Activated CD4-positive, alpha-beta T cell treated with anti-CD3 and anti-CD28 coated beads, Interleukin-2, amount 10 ng/mL, durations not matched to agents 7 days and 5 days (primary cell): Measurements from ENCODE around the gene PHC1. TPM values are rescaled to one million over a fixed set of nuclear protein-coding genes. Genes with fewer than 3 reads are reported as not detected.

Source experiments
- CTCF ChIA-PET: fragments of 350-600 bp; sonication (Branson Sonifier 250); formaldehyde crosslinking; loops from one replicate; lab custom pipeline; 2021; ENCODE audit warnings: antibody characterized with exemption; lab: Charles Lee
- POLR2A ChIA-PET: fragments of 350-600 bp; sonication (Branson Sonifier 250); formaldehyde crosslinking; loops from one replicate; lab custom pipeline; 2021; ENCODE audit warnings: antibody characterized with exemption; lab: Charles Lee
- DNase-seq: peaks from one replicate; pipeline ENCODE4 v3.0.0-alpha.2; 2020
- H3K27ac Mint-ChIP-seq: one replicate; pipeline ENCODE4 v1.8.0; 2021; ENCODE audit warnings: mild to moderate bottlenecking, moderate library complexity, mixed read lengths
- H3K27me3 Mint-ChIP-seq: one replicate; pipeline ENCODE4 v1.8.0; 2021; ENCODE audit warnings: mixed read lengths
- H3K36me3 Mint-ChIP-seq: one replicate; pipeline ENCODE4 v1.8.0; 2021; ENCODE audit warnings: low read depth, mixed read lengths
- H3K4me1 Mint-ChIP-seq: one replicate; pipeline ENCODE4 v1.8.0; 2021; ENCODE audit warnings: mixed read lengths
- H3K4me3 Mint-ChIP-seq: one replicate; pipeline ENCODE4 v1.8.0; 2021; ENCODE audit warnings: mild to moderate bottlenecking, moderate library complexity, mixed read lengths
- H3K9me3 Mint-ChIP-seq: one replicate; pipeline ENCODE4 v1.8.0; 2021; ENCODE audit warnings: mixed read lengths
- total RNA-seq, 2 experiments: library from RNA; stranded (reverse); gene quantifications; one replicate each; pipeline ENCODE4 v1.2.3, GENCODE V29; 2021

Gene PHC1
- total RNA-seq, 2 experiments from 2014 or later = 25.0 TPM

- no peaks in the 10 kb centered on the region for H3K27me3 Mint-ChIP-seq
- H3K36me3 Mint-ChIP-seq = peaks cover 65% of the 10 kb centered on the region
- H3K4me1 Mint-ChIP-seq = peaks cover 35% of the 10 kb centered on the region
- peaks cover 22% of the 10 kb centered on the region for H3K9me3 Mint-ChIP-seq
- no peak overlapping the region for H3K27ac Mint-ChIP-seq
- no peak overlapping the region for H3K4me3 Mint-ChIP-seq
- ChIA-PET POLR2A (no interaction called here), CTCF (no interaction called here)
- DNase-seq = no peak
Measured at GRCh38 chr12:8957561-8957960, 43.3 kb downstream of the PHC1 start.

- ChIA-PET POLR2A (no interaction called here), CTCF (no interaction called here)
- DNase-seq = no peak
- Mint-ChIP-seq H3K4me3 (no peak overlapping the region), H3K4me1 (peaks cover 30% of the 10 kb centered on the region), H3K36me3 (peaks cover 64% of the 10 kb centered on the region), H3K27ac (no peak overlapping the region), H3K27me3 (no peaks in the 10 kb centered on the region), H3K9me3 (peaks cover 18% of the 10 kb centered on the region)
Measured at GRCh38 chr12:8958066-8958465, 43.8 kb downstream of the PHC1 start.

- no peak for DNase-seq
- Mint-ChIP-seq H3K9me3 (peaks cover 11% of the 10 kb centered on the region), H3K36me3 (peaks cover 57% of the 10 kb centered on the region), H3K27me3 (no peaks in the 10 kb centered on the region), H3K27ac (no peak overlapping the region), H3K4me1 (peaks cover 13% of the 10 kb centered on the region), H3K4me3 (no peak overlapping the region)
- POLR2A ChIA-PET = no interaction called here
- CTCF ChIA-PET = no interaction called here
Measured at GRCh38 chr12:8960176-8960575, 45.9 kb downstream of the PHC1 start.

- Mint-ChIP-seq H3K27ac (no peak overlapping the region), H3K9me3 (peaks cover 29% of the 10 kb centered on the region), H3K4me3 (no peak overlapping the region), H3K27me3 (no peaks in the 10 kb centered on the region), H3K36me3 (peaks cover 15% of the 10 kb centered on the region), H3K4me1 (no peaks in the 10 kb centered on the region)
- ChIA-PET POLR2A (no interaction called here), CTCF (no interaction called here)
- no peak for DNase-seq
Measured at GRCh38 chr12:8968761-8969160, 54.5 kb downstream of the PHC1 start.

GRCh38 chr12:8969861-8970411 is 55.6 kb downstream of the PHC1 start:
- Mint-ChIP-seq H3K27me3 (no peaks in the 10 kb centered on the region), H3K4me1 (no peaks in the 10 kb centered on the region), H3K36me3 (peaks cover 11% of the 10 kb centered on the region), H3K9me3 (peaks cover 26% of the 10 kb centered on the region), H3K4me3 (no peak overlapping the region), H3K27ac (no peak overlapping the region)
- no peak for DNase-seq
- ChIA-PET POLR2A (no interaction called here), CTCF (no interaction called here)

DNA sequence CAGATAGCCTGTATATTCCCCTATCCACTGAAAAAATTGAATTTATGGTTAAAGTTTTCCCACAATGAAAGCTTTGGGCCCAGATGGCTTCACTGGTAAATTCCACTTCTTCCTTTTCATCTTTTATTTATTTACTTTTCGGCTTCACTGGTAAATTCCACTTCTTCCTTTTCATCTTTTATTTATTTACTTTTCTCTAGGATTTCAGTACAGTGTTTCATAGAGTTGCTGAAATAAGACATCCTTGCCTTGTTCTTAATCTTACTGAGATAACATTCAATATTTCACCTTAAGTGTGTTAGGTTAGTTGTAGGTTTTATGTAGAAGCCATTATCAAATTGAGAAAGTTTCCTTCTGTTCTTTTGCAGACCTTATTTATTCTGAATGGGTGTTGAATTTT is 56.1 kb downstream of the PHC1 start:
- no peak overlapping the region for H3K27ac Mint-ChIP-seq
- ChIA-PET CTCF (no interaction called here), POLR2A (no interaction called here)
- H3K9me3 Mint-ChIP-seq = peaks cover 26% of the 10 kb centered on the region
- H3K36me3 Mint-ChIP-seq = peaks cover 8% of the 10 kb centered on the region
- no peaks in the 10 kb centered on the region for H3K27me3 Mint-ChIP-seq
- DNase-seq = no peak
- no peak overlapping the region for H3K4me3 Mint-ChIP-seq
- H3K4me1 Mint-ChIP-seq = no peaks in the 10 kb centered on the region

DNA sequence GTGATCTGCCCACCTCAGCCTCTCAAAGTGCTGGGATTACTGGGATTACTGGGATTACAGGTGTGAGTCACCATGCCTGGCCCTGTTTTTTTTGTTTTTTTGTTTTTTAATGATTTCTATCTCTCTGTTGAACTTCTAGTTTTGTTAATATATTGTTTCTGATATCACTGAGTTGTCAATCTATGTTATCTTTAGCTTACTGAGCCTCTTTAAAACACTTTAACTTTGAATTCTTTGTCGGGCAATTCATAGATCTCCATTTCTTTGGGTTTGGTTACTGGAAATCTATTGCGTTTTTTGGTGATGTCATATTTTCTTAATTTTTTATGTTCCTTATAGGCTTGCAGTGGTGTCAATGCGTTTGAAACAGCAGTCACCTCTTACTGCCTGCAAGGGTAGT is 65.8 kb downstream of the PHC1 start:
- Mint-ChIP-seq H3K27ac (no peak overlapping the region), H3K27me3 (no peaks in the 10 kb centered on the region), H3K4me3 (no peak overlapping the region), H3K36me3 (peaks cover 13% of the 10 kb centered on the region), H3K9me3 (peaks cover 19% of the 10 kb centered on the region), H3K4me1 (no peaks in the 10 kb centered on the region)
- ChIA-PET CTCF (no interaction called here), POLR2A (no interaction called here)
- DNase-seq = no peak

DNA sequence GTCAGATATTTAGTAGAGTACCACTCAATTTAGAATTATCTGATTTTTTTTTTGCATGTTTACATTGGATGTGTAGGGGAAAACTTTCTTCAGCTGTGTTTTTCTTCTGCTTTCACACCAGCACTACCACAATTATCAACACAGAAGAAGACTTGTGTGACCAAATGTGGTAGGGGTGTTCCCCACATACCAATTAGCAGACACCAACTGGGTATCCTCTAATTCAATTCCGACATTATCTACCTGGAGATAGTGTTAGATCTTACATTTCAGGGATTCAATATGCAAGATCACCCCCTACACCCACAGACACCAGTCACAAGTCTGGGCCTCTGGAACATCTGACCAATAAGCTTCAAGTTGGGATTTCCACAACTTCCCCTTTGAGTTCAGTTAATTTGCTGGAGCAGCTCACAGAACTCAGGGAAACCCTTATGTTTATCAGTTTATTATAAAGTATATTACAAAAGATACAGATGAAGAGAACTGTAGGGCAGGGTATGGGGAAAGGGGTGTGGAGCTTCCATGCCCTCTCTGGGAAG is 71.0 kb downstream of the PHC1 start:
- no peak for DNase-seq
- CTCF ChIA-PET = no interaction called here
- Mint-ChIP-seq H3K27ac (no peak overlapping the region), H3K4me1 (peaks cover 26% of the 10 kb centered on the region), H3K27me3 (no peaks in the 10 kb centered on the region), H3K4me3 (no peak overlapping the region), H3K9me3 (peaks cover 5% of the 10 kb centered on the region), H3K36me3 (peaks cover 12% of the 10 kb centered on the region)
- POLR2A ChIA-PET = no interaction called here

- Mint-ChIP-seq H3K27ac (peak overlapping the region; percentile 47), H3K36me3 (peaks cover 10% of the 10 kb centered on the region), H3K9me3 (peaks cover 2% of the 10 kb centered on the region), H3K27me3 (no peaks in the 10 kb centered on the region), H3K4me3 (no peak overlapping the region), H3K4me1 (peaks cover 31% of the 10 kb centered on the region)
- POLR2A ChIA-PET = no interaction called here
- DNase-seq = no peak
- CTCF ChIA-PET = no interaction called here
Measured at GRCh38 chr12:8987163-8987562, 72.9 kb downstream of the PHC1 start.

DNA sequence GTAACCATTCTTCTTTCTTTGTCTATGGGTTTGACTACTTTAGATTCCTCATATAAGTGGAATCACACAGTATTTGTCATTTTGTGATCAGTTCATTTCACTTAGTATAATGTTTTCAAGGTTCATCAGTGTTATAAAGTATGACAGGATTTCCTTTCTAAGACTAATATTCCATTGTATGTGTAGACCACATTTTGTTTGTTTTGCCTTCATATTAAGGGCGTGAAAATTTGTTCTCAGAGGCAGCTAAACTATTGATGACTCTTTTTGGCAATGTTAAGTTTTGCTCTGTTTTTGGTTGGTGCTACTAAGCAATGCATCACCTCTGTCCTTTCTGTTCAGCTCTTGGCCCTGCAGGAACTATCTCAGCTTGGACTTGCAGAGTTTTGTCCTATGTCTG is 73.4 kb downstream of the PHC1 start:
- H3K9me3 Mint-ChIP-seq = peaks cover 2% of the 10 kb centered on the region
- H3K27me3 Mint-ChIP-seq = no peaks in the 10 kb centered on the region
- peaks cover 10% of the 10 kb centered on the region for H3K36me3 Mint-ChIP-seq
- peak overlapping the region; percentile 47 for H3K27ac Mint-ChIP-seq
- no peak overlapping the region for H3K4me3 Mint-ChIP-seq
- no peak for DNase-seq
- ChIA-PET CTCF (no interaction called here), POLR2A (no interaction called here)
- H3K4me1 Mint-ChIP-seq = peaks cover 33% of the 10 kb centered on the region

DNA sequence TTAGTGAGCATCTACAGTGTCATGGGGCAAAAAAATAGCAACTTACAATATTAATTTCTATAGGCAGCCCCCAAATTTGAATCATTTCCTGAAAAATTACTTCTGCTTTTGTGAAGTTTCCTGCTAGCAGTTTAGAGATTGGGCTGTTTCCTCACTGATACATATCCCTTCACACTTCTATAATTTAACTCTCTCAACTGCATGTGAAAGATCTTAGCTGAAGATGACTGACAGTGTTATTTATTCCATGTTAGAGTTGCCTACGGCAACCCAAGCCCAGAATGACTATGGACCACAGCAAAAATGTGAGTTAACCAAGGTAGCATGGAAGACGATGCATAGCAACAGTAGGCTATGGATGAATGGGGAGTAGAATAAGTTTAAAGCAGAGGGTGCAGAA is 75.1 kb downstream of the PHC1 start, which contains the start of gene KLRG1:
KLRG1 (plus strand) TSS at position 134 of the 400 bp plus-strand sequence; CDS start at position 224, 90 bp downstream.
- H3K27ac Mint-ChIP-seq = peak within 1 kb of the TSS; percentile 38
- peaks cover 6% of the 10 kb centered on the region for H3K36me3 Mint-ChIP-seq
- DNase-seq = no peak
- no peak within 1 kb of the TSS for H3K4me3 Mint-ChIP-seq
- peaks cover 33% of the 10 kb centered on the region for H3K4me1 Mint-ChIP-seq
- H3K27me3 Mint-ChIP-seq = no peaks in the 10 kb centered on the region
- H3K9me3 Mint-ChIP-seq = peaks cover 2% of the 10 kb centered on the region
- ChIA-PET CTCF (interaction anchor here (0.7 kb wide), 1 partner anchor 69 kb away, joined by 3 read pairs; no protein-coding TSS in a partner anchor), POLR2A (no interaction called here)
